Muscle layer of colon (tissue), 2 donors: Measurements from ENCODE around the gene RPH3AL.
"Not testable (repeated sequence)": the region's sequence is repeated elsewhere in the genome, so short reads cannot be mapped to it uniquely, and the experiment has no call there.

Experiments used
- H3K27ac ChIP-seq: one replicate; pipeline ENCODE4 v1.7.0; 2013; ENCODE audit warnings: low read depth, mild to moderate bottlenecking, low read length, moderate library complexity
- H3K27me3 ChIP-seq, 2 donors: one replicate each; pipeline ENCODE4 v1.7.0; 2013; ENCODE audit warnings: low read length in 2 of 2, mild to moderate bottlenecking in 2 of 2; ENCODE audit not compliant: insufficient read depth in 2 of 2, control insufficient read depth in 1 of 2
- H3K36me3 ChIP-seq: one replicate; pipeline ENCODE4 v1.7.0; 2013; ENCODE audit warnings: mild to moderate bottlenecking, low read length; ENCODE audit not compliant: insufficient read depth
- H3K4me1 ChIP-seq: one replicate; pipeline ENCODE4 v1.7.0; 2013; ENCODE audit warnings: mild to moderate bottlenecking, low read length; ENCODE audit not compliant: insufficient read depth
- H3K4me3 ChIP-seq, 2 donors: one replicate each; pipeline ENCODE4 v1.7.0; 2013; ENCODE audit warnings: low read length in 2 of 2, low read depth in 1 of 2, mild to moderate bottlenecking in 1 of 2, moderate library complexity in 1 of 2
- H3K9ac ChIP-seq: one replicate; pipeline ENCODE4 v1.7.0; 2013; ENCODE audit warnings: low read length
- H3K9me3 ChIP-seq: one replicate; pipeline ENCODE4 v1.7.0; 2013; ENCODE audit warnings: mild to moderate bottlenecking, low read length
- donor health status: abdominal sarcoma.
- donor health status: Adenocarcinoma of cecum.

RPH3AL gene

DNA sequence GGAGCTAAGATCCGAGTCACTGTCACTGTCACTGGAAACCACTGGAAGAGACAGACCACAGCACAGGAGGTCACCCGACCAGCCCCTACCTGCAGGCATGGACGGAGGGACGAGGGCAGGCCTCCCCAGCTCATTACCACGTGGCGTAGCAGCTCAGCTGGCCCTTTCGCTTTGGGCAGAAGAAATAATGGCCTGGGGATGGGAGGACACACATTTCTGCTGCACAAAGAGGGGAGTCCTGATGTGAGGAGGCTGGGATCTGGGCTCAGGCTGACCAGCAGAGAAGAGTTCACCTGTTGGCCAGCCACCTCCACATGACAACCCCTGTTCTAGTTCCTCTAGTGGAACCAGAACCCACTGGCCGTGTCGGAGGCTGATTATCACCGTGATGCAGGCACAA, 132.9 kb downstream of the RPH3AL start:
- H3K4me3 ChIP-seq, result no peak overlapping the region
- H3K27ac ChIP-seq, result no peak overlapping the region
- H3K4me1 ChIP-seq, result no peaks in the 10 kb centered on the region
- no peaks in the 10 kb centered on the region for H3K9me3 ChIP-seq
- no peak overlapping the region for H3K9ac ChIP-seq
- no peaks in the 10 kb centered on the region for H3K27me3 ChIP-seq
- no peaks in the 10 kb centered on the region for H3K36me3 ChIP-seq

DNA sequence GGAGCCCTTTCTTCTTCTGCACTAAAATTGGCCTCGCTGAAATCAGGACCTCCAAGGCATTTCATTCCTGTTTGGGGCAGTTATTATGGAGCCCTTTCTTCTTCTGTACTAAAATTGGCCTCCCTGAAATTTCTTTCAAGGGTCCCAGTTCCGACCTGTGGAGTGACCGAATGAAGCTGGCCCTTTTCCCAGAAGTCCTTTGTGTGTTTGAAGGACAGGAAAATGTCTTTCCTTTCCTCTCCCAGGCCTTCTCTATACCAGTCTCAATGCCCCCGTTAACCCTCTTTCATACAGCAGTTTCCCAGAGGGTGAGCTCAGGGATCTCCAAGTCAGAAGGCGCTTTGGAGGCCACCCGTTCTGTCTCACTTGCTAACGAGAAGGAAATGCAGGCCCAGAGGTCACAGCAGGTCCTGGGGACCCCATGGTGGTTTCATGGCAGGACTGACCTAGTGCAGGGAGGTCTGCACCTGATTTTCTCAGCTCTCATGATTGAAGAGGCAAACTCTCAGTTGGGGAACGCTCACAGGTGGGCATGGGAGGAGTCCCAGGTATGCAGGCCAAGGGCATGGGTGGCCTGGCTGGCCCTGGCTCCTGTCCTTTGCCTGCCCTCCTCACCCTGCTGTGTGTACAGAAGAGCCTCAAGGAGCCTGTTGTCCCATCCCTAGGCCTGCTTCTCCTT, 134.0 kb downstream of the RPH3AL start:
- H3K27me3 ChIP-seq, result no peaks in the 10 kb centered on the region
- no peaks in the 10 kb centered on the region for H3K9me3 ChIP-seq
- H3K27ac ChIP-seq, result no peak overlapping the region
- no peak overlapping the region for H3K9ac ChIP-seq
- H3K4me3 ChIP-seq, result no peak overlapping the region
- H3K36me3 ChIP-seq, result no peaks in the 10 kb centered on the region
- H3K4me1 ChIP-seq, result no peaks in the 10 kb centered on the region

DNA sequence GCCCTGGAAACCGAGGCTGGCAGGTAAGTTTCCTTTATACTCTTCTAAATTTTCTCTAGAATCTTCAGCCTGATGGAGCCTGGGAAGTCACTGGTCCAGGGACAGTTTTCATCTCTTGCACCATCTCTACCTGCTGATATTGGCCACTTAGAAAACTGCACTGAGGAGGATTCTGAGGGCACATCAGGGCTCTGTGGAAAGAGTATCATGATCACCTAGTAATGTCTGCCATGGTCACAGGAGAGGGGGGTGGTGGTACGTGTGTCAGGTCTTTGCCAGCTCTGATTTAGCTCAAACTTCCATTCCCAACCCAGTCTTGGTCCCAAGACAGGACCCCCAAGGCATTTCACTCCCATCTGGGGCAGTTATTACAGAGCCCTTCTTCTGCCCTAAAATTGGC, 136.0 kb downstream of the RPH3AL start:
- H3K9ac ChIP-seq, result no peak overlapping the region

DNA sequence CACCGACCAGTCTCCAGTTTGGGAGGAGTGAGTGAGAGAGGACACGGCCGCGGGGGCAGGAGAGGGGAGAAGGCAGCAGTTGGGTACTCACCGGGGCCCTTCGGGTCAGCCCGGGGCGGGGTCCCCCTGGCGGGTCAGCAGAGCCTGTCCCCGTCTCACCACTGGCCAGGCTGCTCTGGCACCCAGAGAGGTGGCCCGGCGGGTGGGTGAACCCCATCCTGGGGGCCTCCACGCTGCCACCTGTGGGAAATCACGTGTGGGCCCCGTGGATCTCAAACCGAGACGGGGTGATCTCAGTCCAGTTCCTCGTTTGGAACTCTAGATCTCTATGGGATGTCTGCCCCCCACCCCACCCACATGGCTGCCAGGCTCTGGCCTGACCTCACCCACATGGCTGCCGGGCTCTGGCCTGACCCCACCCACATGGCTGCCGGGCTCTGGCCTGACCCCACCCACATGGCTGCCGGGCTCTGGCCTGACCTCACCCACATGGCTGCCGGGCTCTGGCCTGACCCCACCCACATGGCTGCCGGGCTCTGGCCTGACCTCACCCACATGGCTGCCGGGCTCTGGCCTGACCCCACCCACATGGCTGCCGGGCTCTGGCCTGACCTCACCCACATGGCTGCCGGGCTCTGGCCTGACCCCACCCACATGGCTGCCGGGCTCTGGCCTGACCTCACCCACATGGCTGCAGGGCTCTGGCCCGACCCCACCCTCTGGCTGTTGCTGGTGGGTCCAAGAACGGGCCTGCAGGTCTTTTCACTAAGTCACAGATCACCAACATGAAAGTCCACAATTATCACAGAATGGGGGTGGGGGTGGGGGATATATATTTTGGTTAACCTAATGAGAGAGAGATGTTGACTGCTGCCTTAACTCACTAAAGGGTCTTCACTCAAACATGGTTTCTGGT, 136.8 kb downstream of the RPH3AL start:
- H3K27ac ChIP-seq, H3K9me3 ChIP-seq, H3K27me3 ChIP-seq, H3K4me1 ChIP-seq, H3K36me3 ChIP-seq, H3K9ac ChIP-seq, H3K4me3 ChIP-seq: not testable (repeated sequence)

More for the DNA sequence above, 136.0 kb downstream of the RPH3AL start:
- no peak overlapping the region for H3K27ac ChIP-seq
- no peaks in the 10 kb centered on the region for H3K4me1 ChIP-seq
- H3K36me3 ChIP-seq, result no peaks in the 10 kb centered on the region
- no peaks in the 10 kb centered on the region for H3K9me3 ChIP-seq
- no peaks in the 10 kb centered on the region for H3K27me3 ChIP-seq
- no peak overlapping the region for H3K4me3 ChIP-seq

DNA sequence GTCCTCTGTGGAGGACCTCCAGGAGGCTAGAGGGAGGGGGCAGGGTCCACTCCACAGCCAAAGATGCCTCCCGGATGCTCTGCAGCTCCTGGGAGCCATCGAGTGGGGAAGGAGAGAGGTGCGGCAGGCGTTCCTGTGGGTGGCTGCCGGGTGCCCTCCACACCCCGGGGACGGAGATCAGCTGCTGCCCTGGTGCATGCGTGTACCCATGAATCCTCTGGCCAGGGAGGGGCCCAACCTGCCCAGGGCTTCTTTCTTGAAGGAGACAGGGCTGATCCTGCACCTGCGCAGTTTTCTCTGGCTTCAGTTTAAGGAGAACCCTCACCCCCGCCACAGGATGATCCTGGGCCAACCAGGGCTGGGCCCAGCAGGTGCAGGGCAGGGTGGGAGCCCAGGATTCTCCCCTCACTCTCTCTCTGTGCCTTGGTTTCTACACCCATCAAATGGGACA, 137.7 kb downstream of the RPH3AL start:
- Histone ChIP-seq H3K27ac (no peak overlapping the region), H3K9ac (no peak overlapping the region), H3K9me3 (no peaks in the 10 kb centered on the region), H3K4me1 (no peaks in the 10 kb centered on the region), H3K36me3 (no peaks in the 10 kb centered on the region), H3K4me3 (no peak overlapping the region), H3K27me3 (no peaks in the 10 kb centered on the region)

DNA sequence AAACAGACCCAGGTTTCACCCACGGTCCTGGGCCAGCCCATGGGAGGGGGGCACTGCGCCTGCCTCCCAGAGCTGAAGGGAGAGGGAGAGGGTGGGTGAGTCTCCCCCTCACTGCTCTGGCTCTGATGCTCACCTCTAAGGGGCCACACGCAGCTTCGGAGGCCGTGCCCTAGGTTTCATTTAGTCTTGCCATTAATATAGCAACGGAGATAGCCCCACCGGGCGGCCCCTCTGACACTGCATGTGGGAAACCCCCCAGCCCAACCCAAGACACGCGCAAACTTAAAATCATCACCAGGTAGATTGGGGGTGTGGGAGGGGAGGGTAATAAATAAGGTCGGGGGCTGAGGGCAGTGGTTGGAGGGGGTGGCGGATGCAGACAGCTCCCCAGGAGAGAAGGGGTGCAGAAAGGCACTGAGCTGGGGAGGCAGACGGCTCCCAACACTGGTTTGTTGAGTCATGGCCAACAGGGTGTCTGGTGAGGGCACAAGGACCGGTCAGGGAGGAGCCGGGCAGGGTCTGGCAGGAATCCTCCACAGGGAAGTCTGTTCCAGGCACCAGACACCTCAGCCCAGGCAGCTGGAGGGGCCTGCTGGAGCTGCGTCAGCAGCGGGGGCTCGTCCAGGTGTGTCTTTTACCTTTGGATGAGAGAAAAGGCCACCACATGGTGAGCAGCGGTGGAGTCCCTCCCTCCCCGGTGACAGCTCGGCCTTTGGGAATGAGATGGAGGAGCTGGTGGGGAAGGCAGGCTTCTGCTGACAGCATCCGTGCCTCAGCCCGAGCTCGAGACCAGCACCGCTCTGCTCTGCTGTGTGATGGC, 139.1 kb downstream of the RPH3AL start:
- Histone ChIP-seq H3K27ac (no peak overlapping the region), H3K4me1 (no peaks in the 10 kb centered on the region), H3K9me3 (no peaks in the 10 kb centered on the region)

DNA sequence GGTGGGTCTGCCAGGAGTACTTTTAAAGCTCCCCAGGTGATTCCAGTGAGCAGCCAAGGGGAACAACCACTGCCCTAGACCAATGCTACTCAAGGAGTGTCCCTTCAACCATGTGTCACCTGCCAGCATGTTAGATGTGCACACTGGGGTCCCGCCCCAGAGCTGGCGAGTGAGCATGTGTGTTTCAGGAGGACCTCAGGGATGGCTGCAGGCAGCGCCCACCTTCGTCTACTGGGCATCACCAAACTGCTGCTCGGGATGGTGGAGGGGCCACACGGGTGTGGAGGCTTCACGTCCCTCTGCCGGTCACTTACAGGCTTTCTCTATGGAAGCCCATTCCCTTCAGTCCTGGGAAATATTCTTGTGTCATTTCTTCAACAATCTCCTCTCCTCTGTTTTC, 142.2 kb downstream of the RPH3AL start:
- Histone ChIP-seq H3K4me1 (no peaks in the 10 kb centered on the region), H3K27ac (no peak overlapping the region), H3K9me3 (no peaks in the 10 kb centered on the region), H3K4me3 (no peak overlapping the region), H3K36me3 (no peaks in the 10 kb centered on the region), H3K27me3 (no peaks in the 10 kb centered on the region), H3K9ac (no peak overlapping the region)

More for the DNA sequence above, 139.1 kb downstream of the RPH3AL start:
- no peak overlapping the region for H3K9ac ChIP-seq
- no peak overlapping the region for H3K4me3 ChIP-seq
- H3K27me3 ChIP-seq, result no peaks in the 10 kb centered on the region
- no peaks in the 10 kb centered on the region for H3K36me3 ChIP-seq

DNA sequence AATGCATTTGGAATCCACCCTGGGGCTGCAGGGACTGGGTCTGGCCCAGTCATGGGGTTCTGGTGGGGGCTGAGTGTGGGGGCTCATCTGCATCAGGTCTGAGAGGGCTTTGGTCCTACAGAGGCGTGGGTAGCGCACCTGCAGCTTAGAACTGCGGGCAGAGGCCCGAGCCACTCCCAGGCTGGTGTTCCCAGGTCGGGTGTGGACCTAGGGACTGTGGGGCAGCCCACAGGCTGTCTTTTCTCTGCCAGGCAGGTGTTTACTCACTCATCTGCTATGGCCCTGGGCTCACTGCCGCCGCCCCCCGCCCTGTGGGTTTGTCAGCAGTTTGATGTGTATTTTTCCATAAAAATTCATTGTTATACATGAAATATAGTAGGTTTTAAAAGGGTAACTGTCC, 144.2 kb downstream of the RPH3AL start:
- no peak overlapping the region for H3K4me3 ChIP-seq
- no peaks in the 10 kb centered on the region for H3K9me3 ChIP-seq
- no peak overlapping the region for H3K27ac ChIP-seq
- no peak overlapping the region for H3K9ac ChIP-seq
- no peaks in the 10 kb centered on the region for H3K36me3 ChIP-seq
- no peaks in the 10 kb centered on the region for H3K4me1 ChIP-seq
- H3K27me3 ChIP-seq, result no peaks in the 10 kb centered on the region

DNA sequence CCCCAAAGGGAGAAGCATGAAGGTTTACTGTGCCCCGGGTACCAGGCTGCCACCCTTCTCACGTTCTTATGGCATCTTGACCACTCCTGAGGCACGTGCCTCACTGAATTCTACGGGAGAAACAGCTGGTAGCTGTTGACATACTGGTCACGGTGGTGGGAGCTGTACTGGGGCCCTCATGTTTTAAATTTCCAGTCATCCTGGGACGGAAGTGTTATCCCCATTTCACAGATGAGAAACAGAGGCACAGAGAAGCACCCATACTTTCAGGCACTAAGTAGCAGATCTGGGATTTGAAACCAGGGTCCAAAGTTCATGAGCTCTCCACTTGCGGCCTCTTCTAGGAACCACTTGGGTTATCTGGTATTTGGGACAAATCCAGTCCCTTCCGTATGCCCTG, 144.8 kb downstream of the RPH3AL start:
- H3K9ac ChIP-seq, result no peak overlapping the region
- H3K9me3 ChIP-seq, result no peaks in the 10 kb centered on the region
- H3K27me3 ChIP-seq, result no peaks in the 10 kb centered on the region
- no peak overlapping the region for H3K27ac ChIP-seq
- no peaks in the 10 kb centered on the region for H3K4me1 ChIP-seq
- no peak overlapping the region for H3K4me3 ChIP-seq
- no peaks in the 10 kb centered on the region for H3K36me3 ChIP-seq

DNA sequence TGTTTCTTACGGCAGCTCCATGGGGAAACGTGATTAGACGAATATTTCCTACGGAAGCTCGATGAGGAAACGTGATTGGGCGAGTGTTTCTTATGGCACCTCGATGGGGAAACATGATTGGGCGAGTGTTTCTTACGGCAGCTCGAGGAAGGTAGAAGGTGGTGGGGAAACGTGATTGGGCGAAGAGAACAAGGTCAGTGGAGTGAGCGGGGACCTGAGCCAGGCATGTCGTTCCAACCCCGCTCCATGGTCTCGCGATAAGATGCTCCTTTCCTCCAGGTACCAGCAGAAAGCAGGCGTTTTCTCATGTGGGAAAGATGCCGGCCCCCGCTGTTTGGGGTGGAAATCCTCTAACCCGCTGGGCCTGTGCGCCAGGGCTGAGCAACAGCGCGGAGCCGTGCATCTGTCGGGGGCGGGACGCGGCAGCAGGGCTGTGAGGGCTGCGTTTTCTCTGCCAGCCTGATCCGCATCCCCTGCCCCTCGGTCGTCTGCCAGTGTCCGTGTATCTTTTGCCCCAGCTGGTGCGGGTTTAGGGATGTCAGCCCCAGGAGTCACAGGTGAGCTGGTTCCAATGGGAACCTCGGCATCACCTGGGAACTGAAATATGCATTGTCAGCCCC, 145.6 kb downstream of the RPH3AL start:
- Histone ChIP-seq H3K36me3 (no peaks in the 10 kb centered on the region), H3K4me1 (no peaks in the 10 kb centered on the region), H3K27me3 (no peaks in the 10 kb centered on the region), H3K9me3 (no peaks in the 10 kb centered on the region), H3K27ac (no peak overlapping the region), H3K4me3 (no peak overlapping the region), H3K9ac (no peak overlapping the region)

DNA sequence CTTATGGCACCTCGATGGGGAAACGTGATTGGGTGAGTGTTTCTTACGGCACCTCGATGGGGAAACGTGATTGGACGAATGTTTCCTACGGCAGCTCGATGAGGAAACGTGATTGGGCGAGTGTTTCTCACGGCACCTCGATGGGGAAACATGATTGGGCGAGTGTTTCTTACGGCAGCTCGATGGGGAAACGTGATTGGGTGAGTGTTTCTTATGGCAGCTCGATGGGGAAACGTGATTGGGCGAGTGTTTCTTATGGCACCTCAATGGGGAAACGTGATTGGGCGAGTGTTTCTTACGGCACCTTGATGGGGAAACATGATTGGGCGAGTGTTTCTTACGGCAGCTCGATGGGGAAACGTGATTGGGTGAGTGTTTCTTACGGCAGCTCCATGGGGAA, 146.1 kb downstream of the RPH3AL start:
- H3K4me3 ChIP-seq, H3K9me3 ChIP-seq, H3K36me3 ChIP-seq, H3K4me1 ChIP-seq, H3K27me3 ChIP-seq, H3K27ac ChIP-seq, H3K9ac ChIP-seq: not testable (repeated sequence)
